ENCODE results near the gene KIRREL3.

GRCh38 chr11:126484266-126484665, 516.3 kb downstream of the KIRREL3 start:
- TF ChIP-seq CTCF (optimal IDR thresholded peaks at IDR 0.05 in 1 of 3, IDR thresholded peaks at IDR 0.05 in 1 of 3, conservative IDR thresholded peaks at IDR 0.05 in 1 of 3; ENCODE audit: extremely low read depth in 1 of 3, insufficient read depth in 2 of 3, low read length in 3 of 3) (no peak), EZH2 (IDR thresholded peaks at IDR 0.05; ENCODE audit: low read length) (no peak)
